ENCODE data around the gene PCDH20. TPM values are rescaled to one million over a fixed set of nuclear protein-coding genes. Genes with fewer than 3 reads are reported as not detected.
"Not testable (repeated sequence)": the region's sequence is repeated elsewhere in the genome, so short reads cannot be mapped to it uniquely, and the experiment has no call there.

The PCDH20 gene
- polyA plus RNA-seq, 1 experiment = not detected

DNA sequence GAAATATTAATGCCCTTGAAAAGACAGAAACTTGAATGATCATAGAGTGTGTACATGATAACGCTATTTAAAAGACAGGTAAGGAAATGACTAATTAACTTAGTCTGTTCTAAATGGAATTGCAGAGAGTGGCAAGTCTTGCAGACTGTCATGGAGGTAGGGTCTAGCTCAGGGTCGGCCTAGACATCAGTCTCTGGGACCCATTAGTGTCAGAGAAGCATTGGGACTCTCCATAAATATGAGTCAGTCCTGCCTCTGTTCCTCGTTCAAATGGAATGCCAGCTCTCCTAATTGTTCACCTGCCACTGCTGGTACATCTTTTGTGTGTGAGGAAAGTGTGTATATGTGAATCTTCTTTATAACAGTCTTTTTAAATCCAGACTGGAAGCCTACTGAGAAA is 28.0 kb downstream of the PCDH20 start:
- H3K36me3 ChIP-seq (ENCODE audit: control insufficient read depth, insufficient read depth, low read length) = no peaks in the 10 kb centered on the region
- no peaks in the 10 kb centered on the region for H3K27me3 ChIP-seq (ENCODE audit: control insufficient read depth, insufficient read depth, low read length)
- ChIA-PET CTCF (no interaction called here), POLR2A (no interaction called here)
- DNase-seq (ENCODE audit: low read depth) = no peak
- no peak overlapping the region for H3K4me3 ChIP-seq (ENCODE audit: low read depth, low read length)
- TF ChIP-seq, protein P1, sequence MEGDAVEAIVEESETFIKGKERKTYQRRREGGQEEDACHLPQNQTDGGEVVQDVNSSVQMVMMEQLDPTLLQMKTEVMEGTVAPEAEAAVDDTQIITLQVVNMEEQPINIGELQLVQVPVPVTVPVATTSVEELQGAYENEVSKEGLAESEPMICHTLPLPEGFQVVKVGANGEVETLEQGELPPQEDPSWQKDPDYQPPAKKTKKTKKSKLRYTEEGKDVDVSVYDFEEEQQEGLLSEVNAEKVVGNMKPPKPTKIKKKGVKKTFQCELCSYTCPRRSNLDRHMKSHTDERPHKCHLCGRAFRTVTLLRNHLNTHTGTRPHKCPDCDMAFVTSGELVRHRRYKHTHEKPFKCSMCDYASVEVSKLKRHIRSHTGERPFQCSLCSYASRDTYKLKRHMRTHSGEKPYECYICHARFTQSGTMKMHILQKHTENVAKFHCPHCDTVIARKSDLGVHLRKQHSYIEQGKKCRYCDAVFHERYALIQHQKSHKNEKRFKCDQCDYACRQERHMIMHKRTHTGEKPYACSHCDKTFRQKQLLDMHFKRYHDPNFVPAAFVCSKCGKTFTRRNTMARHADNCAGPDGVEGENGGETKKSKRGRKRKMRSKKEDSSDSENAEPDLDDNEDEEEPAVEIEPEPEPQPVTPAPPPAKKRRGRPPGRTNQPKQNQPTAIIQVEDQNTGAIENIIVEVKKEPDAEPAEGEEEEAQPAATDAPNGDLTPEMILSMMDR (IDR thresholded peaks at IDR 0.05; ENCODE audit: insufficient read depth, low read depth, low read length) = no peak

DNA sequence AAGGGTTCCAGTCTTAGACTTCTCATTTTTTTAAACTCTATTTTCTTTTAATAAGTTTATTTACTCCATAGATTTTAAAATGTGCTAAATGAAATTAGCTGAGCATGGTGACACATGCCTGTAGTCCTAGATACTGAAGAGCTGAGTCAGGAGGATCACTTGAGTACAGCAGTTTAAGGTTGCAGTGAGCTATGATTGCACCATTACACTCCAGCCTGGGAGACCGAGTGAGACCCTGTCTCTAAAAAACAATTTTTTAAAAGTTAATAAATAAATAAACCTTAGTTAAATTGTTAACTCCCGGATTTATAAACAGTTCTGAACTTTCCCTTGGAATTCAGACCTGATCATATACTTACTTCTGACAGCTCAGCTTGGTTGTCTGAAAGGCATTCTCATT is 32.5 kb downstream of the PCDH20 start:
- ChIA-PET CTCF (interaction anchor here (1.2 kb wide), 1 partner anchor 10 kb away, joined by 3 read pairs; no protein-coding TSS in a partner anchor), POLR2A (no interaction called here)
- H3K27me3 ChIP-seq (ENCODE audit: control insufficient read depth, insufficient read depth, low read length) = no peaks in the 10 kb centered on the region
- TF ChIP-seq, protein P1 (IDR thresholded peaks at IDR 0.05; ENCODE audit: insufficient read depth, low read depth, low read length) = no peak
- no peak for DNase-seq (ENCODE audit: low read depth)
- H3K36me3 ChIP-seq (ENCODE audit: control insufficient read depth, insufficient read depth, low read length) = no peaks in the 10 kb centered on the region
- H3K4me3 ChIP-seq (ENCODE audit: low read depth, low read length) = no peak overlapping the region

DNA sequence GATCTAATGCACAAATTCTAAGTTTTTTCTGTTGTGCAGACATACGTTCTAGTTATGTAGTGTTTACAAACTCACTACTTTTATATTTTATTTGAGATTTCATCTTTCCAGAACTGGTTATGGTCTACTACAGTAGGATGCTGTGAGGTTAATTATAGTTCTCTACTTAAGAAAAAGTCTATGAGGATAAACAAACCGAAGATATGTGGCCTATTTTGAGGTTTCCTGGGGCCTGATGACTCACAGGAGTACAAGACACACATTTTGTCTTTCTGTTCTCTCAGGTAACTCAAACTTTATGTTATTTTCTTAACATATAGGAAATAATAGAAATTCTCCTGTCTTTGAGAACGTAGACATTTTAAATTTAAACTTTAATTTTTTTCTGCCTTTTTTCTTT is 45.1 kb downstream of the PCDH20 start:
- Histone ChIP-seq H3K4me3 (ENCODE audit: low read depth, low read length) (no peak overlapping the region), H3K36me3 (ENCODE audit: control insufficient read depth, insufficient read depth, low read length) (no peaks in the 10 kb centered on the region), H3K27me3 (ENCODE audit: control insufficient read depth, insufficient read depth, low read length) (no peaks in the 10 kb centered on the region)
- ChIA-PET POLR2A (no interaction called here), CTCF (no interaction called here)
- TF ChIP-seq, protein P1 (IDR thresholded peaks at IDR 0.05; ENCODE audit: insufficient read depth, low read depth, low read length) = no peak
- no peak for DNase-seq (ENCODE audit: low read depth)

DNA sequence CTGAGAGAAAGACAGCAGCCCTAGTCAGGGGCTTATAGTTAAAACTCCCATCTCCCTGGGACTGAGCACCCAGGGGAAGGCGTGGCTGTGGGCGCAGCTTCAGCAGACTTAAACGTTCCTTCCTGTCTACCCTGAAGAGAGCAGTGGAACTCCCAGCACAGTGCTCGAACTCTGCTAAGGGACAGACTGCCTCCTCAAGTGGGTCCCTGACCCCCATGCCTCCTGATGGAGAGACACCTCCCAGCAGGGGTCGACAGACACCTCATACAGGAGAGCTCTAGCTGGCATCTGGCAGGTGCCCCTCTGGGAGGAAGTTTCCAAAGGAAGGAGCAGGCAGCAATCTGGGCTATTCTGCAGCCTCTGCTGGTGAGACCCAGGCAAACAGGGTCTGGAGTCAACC is 51.0 kb downstream of the PCDH20 start:
- H3K27me3 ChIP-seq (ENCODE audit: control insufficient read depth, insufficient read depth, low read length); H3K4me3 ChIP-seq (ENCODE audit: low read depth, low read length); DNase-seq (ENCODE audit: low read depth); H3K36me3 ChIP-seq (ENCODE audit: control insufficient read depth, insufficient read depth, low read length); CTCF ChIA-PET; POLR2A ChIA-PET: not testable (repeated sequence)

- TF ChIP-seq, protein P1 (IDR thresholded peaks at IDR 0.05; ENCODE audit: insufficient read depth, low read depth, low read length) = no peak
- POLR2A ChIA-PET = no interaction called here
Measured at GRCh38 chr13:61362522-61362921, 53.1 kb downstream of the PCDH20 start.

More at GRCh38 chr13:61362522-61362921, 53.1 kb downstream of the PCDH20 start:
- CTCF ChIA-PET = no interaction called here
- Histone ChIP-seq H3K4me3 (ENCODE audit: low read depth, low read length) (no peak overlapping the region), H3K36me3 (ENCODE audit: control insufficient read depth, insufficient read depth, low read length) (no peaks in the 10 kb centered on the region), H3K27me3 (ENCODE audit: control insufficient read depth, insufficient read depth, low read length) (no peaks in the 10 kb centered on the region)
- DNase-seq (ENCODE audit: low read depth) = no peak
